GM18517 (cell line): ENCODE results near the gene VMAC.
"Not testable (repeated sequence)": the region's sequence is repeated elsewhere in the genome, so short reads cannot be mapped to it uniquely, and the experiment has no call there.

Experiments used
- ATAC-seq: cut with Tn5 transposase; IDR thresholded peaks from one replicate; pipeline ENCODE4 v1.9.1; 2021; ENCODE audit warnings: mild to moderate bottlenecking, moderate library complexity; ENCODE audit not compliant: unreplicated experiment

VMAC gene

GRCh38 chr19:5883157-5883873, 21.4 kb upstream of the VMAC start:
- ATAC-seq = not testable (repeated sequence)

DNA sequence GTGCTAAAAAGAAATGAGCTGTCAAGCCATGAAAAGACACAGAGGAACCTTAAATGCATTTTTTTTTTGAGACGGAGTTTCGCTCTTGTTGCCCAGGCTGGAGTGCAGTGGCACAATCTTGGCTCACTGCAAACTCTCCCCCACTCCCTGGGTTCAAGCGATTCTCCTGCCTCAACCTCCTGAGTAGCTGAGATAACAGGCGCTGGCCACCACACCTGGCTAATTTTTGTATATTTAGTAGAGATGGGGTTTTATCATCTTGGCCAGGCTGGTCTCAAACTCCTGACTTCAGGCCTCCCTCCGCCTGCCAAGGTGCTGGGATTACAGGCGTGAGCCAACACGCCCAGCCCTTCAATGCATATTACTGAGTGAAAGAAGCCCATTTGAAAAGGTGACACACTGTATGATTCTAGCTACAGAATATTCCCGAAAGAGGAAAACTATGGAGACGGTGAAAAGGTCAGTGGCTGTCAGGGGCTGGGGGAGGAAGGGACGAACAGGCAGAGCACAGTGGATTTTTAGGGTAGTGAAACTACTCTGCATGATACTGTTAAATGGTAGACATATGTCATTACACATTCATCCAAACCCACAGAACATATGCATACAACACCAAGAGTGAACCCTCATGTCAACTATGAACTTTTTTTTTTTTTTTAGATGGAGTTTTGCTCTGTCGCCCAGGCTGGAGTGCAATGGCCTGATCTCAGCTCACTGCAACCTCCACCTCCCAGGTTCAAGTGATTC, 20.4 kb upstream of the VMAC start:
- ATAC-seq = not testable (repeated sequence)

GRCh38 chr19:5889288-5889971, 15.2 kb upstream of the VMAC start:
- no peak for ATAC-seq

DNA sequence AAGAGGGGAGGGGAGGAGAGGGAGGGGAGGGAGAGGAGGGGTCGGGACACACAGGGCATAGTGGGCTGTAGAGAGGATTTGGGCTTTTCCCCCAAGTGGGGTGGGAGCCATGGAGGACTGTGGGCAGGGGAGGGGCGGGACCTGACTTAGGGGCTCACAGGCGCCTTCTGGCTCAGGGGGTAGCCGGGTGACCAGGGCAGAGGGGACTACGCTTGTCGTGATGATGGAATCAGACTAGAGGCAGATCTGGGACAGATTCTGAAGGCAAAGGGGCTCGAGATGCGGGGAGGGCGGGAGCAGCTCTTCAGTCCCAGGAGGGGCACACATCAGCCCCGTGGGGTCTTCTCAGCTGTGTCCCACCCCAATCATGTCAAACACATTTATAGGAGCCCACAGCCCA, 14.6 kb upstream of the VMAC start:
- no peak for ATAC-seq

DNA sequence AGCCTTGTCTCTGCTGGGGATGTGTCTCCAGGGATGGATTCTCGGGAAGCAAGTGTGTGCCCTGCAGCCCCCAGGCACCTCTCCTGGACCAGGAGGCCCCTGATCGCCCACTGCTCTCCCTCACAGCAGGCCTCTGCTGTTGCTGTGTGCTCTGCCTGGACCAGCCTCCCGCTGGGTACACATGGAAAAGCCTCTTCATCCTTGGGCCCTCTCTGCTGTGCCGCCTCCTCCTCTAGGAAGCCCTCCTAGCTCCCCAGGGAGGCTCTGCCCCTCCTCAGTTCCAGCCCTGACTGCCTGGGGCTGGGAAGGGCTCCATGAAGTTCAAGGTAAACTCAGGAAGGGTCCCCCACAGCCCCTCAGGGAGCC, 13.1 kb upstream of the VMAC start:
- no peak for ATAC-seq

- ATAC-seq = no peak
Measured at GRCh38 chr19:5891938-5892771, 12.5 kb upstream of the VMAC start.

DNA sequence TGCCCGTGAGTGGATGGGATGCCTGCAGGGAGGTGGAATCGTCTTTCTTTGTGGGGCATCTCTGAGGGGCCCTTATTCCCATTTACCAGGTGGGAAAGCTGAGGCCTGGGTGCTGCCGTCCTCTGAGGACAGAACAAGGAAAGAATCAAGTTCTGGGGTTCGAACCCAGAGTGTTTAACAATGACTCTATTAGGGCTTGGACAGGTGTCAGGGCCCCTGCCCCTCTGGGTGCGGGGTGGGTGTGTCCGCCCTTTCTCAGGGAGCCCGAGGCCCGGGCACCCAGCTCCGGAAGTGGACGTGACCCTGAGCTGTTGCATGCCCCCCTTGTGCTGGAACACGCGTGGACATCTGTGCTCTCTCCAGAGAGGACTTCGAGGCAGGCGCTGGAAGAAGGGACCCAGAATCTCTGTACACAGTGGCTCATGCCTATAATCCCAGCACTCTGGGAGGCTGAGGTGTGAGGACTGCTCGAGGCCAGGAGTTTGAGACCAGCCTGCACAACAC, 11.8 kb upstream of the VMAC start:
- ATAC-seq = no peak

DNA sequence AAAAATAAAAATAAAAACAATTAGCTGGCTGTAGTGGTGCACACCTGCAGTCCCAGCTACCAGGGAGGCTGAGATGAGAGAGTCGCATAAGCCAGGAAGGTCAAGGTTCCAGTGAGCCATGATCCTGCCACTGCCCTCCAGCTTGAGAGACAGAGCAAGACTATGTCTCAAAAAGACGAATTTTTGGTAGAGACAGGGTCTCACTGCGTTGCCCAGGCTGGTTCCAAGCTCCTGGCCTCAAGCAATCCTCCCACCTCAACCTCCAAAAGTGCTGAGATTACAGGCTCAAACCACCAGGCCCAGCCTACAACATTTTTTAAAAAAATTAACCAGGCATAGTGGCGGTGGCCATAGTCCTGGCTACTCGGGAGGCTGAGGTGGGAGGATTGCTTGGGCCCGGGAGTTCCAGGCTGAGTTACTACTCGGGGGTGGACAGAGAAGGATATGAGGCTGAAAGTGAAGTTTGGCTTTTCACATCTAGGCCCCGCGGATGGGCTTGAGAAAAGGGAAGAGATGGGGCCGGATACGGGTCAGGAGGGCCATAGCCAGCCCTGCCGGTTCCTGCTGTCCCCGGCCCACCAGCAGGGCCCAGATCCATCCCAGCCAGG, 11.3 kb upstream of the VMAC start:
- no peak for ATAC-seq

GRCh38 chr19:5893907-5894703, 10.6 kb upstream of the VMAC start:
- ATAC-seq = no peak

DNA sequence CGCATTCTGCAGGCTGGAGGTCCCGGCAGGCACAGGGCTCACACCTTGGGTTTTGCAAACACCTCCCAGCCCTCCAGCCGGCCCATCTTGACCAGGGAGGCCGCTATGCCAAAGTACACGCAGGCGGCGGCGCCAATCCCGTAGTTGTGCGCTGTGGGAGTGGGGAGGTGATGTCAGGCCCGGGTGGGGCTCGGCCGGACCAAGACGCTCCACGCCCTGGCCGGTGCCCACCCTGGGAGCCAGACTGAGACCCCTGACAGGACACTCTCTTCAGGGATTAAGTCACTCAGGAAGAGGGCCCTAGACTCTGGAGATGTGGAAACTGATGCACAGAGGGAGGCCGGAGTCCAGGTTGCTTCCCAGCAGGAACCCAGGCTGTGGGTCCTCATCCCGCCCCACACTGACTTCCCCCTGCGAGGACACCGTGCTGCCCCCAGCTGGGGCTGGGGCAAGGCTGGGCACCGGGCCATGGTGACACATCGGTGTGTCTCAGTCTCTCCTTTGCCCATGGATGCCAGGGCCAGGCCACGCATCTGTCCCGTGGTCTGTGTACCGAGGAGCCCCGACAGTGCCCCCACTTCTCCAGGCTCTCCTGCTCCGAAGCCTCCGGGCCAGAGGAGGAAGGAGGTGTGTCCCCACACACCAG, 9.8 kb upstream of the VMAC start:
- ATAC-seq = no peak

GRCh38 chr19:5895409-5895808, 9.3 kb upstream of the VMAC start:
- ATAC-seq = no peak

DNA sequence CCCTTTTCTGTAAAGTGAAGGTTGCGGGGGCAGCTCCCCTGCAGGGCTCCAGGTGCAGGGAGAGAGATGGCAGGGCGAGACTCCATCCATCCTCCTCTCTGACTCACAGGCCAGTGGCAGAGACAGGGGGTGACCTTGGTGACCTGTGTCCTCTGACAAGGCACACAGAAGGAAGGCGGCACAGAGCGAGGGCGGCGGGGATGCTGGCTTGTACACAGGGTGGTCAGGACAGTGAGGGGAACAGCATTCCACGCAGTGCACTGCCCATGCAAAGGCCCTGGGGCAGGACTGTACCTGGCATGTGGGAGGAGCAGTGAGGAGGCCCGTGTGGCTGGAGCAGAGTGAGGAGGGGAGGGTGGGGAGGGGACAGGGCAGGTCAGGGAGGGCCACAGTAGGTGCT, 8.8 kb upstream of the VMAC start:
- no peak for ATAC-seq

- no peak for ATAC-seq
Measured at GRCh38 chr19:5896365-5897076, 8.2 kb upstream of the VMAC start.

GRCh38 chr19:5897189-5897969, 7.3 kb upstream of the VMAC start:
- no peak for ATAC-seq

DNA sequence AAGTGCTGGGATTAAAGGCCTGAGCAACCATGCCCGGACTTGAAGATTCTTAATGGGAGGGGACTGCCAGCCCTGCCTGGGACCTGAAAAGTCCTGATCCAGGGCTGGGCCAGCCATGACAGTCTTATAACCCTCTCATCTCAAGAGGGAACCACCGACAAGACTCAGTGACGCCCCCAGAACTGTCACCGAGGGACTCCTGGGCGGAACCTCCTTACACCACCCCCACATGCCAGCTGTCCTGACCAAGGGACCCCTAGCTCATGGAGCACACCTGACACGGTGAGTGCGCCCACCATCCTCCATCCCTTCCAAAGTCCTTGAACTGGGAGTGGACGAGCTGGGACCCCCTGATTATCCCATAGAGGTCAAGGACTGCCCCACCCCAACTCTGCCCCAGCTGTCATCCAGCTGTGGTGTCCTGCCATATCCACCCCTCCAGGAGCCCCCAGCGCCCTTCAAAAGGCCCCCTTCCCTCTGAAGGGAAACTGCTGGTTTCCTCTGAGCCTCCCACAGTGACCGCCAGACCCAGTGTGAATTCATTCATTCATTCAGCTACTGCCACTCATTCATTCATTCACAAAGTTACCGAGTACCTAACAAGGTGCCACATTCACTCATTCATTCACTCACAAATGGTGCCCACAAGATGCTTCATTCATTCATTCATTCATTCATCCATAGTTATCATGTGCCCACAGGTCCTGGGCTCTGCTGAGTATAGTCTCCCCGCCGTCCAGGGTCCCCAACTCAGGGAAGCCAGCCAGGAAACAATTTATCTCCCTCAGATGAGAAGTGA, 4.7 kb upstream of the VMAC start:
- no peak for ATAC-seq

- ATAC-seq = no peak
Measured at GRCh38 chr19:5900976-5901375, 3.7 kb upstream of the VMAC start.

DNA sequence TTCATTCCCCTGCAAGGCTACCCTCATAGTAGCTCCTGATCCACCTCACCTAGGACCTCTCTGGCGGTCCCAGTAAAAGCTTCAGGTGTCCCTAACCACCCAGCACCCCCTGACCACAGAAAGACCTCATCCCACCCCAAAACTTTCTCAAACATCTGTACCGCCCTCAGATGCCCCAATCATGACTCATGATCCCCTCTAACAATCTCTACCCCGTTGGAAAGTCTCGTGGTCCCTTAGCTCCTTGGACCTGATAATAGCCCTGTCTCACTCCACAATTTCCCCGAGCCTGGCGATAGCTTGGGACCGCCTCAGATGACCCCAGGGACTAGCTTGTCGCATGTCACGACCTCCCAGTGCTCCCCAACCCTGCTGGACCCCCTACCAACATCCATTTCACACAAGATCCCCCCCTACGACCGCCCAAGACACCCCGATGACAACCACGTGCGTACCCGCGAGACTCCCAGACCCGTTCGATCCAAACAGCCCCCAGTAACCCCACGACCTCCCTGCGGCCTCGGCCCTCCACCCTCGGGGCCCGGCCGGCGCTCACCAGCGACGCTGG, 1.5 kb upstream of the VMAC start:
- ATAC-seq = no peak
